ENCODE measurements around the gene DIAPH1.

Gene DIAPH1

GRCh38 chr5:141506381-141507155, 112.2 kb downstream of the DIAPH1 start:
- DNase-seq (ENCODE audit: low spot score): no peak

GRCh38 chr5:141504216-141504615, 114.6 kb downstream of the DIAPH1 start:
- DNase-seq (ENCODE audit: low spot score): no peak

GRCh38 chr5:141503681-141504080, 115.1 kb downstream of the DIAPH1 start:
- no peak for DNase-seq (ENCODE audit: low spot score)

- DNase-seq (ENCODE audit: low spot score): no peak
These were observed 117.0 kb downstream of the DIAPH1 start for GRCh38 chr5:141501761-141502160.

GRCh38 chr5:141496038-141496437, 122.8 kb downstream of the DIAPH1 start:
- DNase-seq (ENCODE audit: low spot score): no peak

- no peak for DNase-seq (ENCODE audit: low spot score)
These were observed 123.4 kb downstream of the DIAPH1 start for GRCh38 chr5:141495453-141495811.

GRCh38 chr5:141494761-141495452, 123.9 kb downstream of the DIAPH1 start:
- no peak for DNase-seq (ENCODE audit: low spot score)

GRCh38 chr5:141493500-141494422, 125.0 kb downstream of the DIAPH1 start:
- DNase-seq (ENCODE audit: low spot score): peak; percentile 77

GRCh38 chr5:141492168-141492885, 126.5 kb downstream of the DIAPH1 start:
- no peak for DNase-seq (ENCODE audit: low spot score)

- no peak for DNase-seq (ENCODE audit: low spot score)
These were observed 127.3 kb downstream of the DIAPH1 start for GRCh38 chr5:141491323-141492167.

GRCh38 chr5:141490771-141491170, 128.0 kb downstream of the DIAPH1 start:
- no peak for DNase-seq (ENCODE audit: low spot score)

- no peak for DNase-seq (ENCODE audit: low spot score)
These were observed 128.5 kb downstream of the DIAPH1 start for GRCh38 chr5:141490271-141490670.

- DNase-seq (ENCODE audit: low spot score): no peak
These were observed 129.0 kb downstream of the DIAPH1 start for GRCh38 chr5:141489841-141490240.

- DNase-seq (ENCODE audit: low spot score): peak; percentile 83
These were observed 129.9 kb downstream of the DIAPH1 start, which contains the start of gene PCDHGC5 for GRCh38 chr5:141488591-141489561. TSS of gene PCDHGC5 (plus strand) at chr5:141489081. CDS start at chr5:141489241, 160 bp downstream.

GRCh38 chr5:141487131-141487530, 131.7 kb downstream of the DIAPH1 start:
- DNase-seq (ENCODE audit: low spot score): no peak

- no peak for DNase-seq (ENCODE audit: low spot score)
These were observed 132.7 kb downstream of the DIAPH1 start for GRCh38 chr5:141486091-141486490.

- no peak for DNase-seq (ENCODE audit: low spot score)
These were observed 133.3 kb downstream of the DIAPH1 start for GRCh38 chr5:141485321-141486055.

GRCh38 chr5:141484641-141485311, 134.0 kb downstream of the DIAPH1 start, which contains the start of gene PCDHGC4:
TSS of gene PCDHGC4 (plus strand) at chr5:141485030. CDS start at chr5:141485174, 144 bp downstream.
- no peak for DNase-seq (ENCODE audit: low spot score)
